ENCODE results near the gene CPAMD8. TPM values are rescaled to one million over a fixed set of nuclear protein-coding genes. Genes with fewer than 3 reads are reported as not detected.

Gene CPAMD8
- total and polyA plus RNA-seq, 2 of the 8 experiments (the other 6 are each of a cell fraction or from before 2014, with no cell fraction given), result 6.1 to 9.2 TPM

- POLR2A ChIA-PET (ENCODE audit: partially characterized antibody), result no interaction called here
- Histone ChIP-seq H3K56ac (replicated peaks; ENCODE audit: insufficient read length, low read depth, low read length) (no peak overlapping the region), H2BK15ac (ENCODE audit: low read length) (no peak overlapping the region), H3K18ac (ENCODE audit: extremely low read depth, low read length) (no peak overlapping the region), H3K27ac (ENCODE audit: low read depth, low read length) (no peak overlapping the region), H4K5ac (ENCODE audit: insufficient read length, low read depth, low read length) (no peak overlapping the region), H3K4me2 (ENCODE audit: insufficient read depth in 1 of 2, low read depth in 2 of 2, low read length in 2 of 2) (no peak overlapping the region), H2AFZ (ENCODE audit: low read length) (no peak overlapping the region), H3K4ac (replicated peaks; ENCODE audit: insufficient read length, low read depth, low read length) (no peak overlapping the region), H4K8ac (ENCODE audit: extremely low read depth, insufficient read depth, low read length) (no peak overlapping the region), H3K4me1 (replicated peaks in 1 of 4; ENCODE audit: control insufficient read depth in 3 of 4, insufficient read depth in 4 of 4, low read length in 3 of 4) (no peaks in the 10 kb centered on the region), H3K9me3 (ENCODE audit: insufficient read depth in 2 of 2, low read depth in 1 of 2, low read length in 1 of 2) (no peaks in the 10 kb centered on the region), H2BK20ac (ENCODE audit: low read length) (no peak overlapping the region), H2BK12ac (ENCODE audit: low read depth, low read length) (no peak overlapping the region), H3K36me3 (ENCODE audit: control insufficient read depth in 2 of 4, insufficient read depth in 4 of 4, low read length in 3 of 4) (no peaks in the 10 kb centered on the region), H4K20me1 (replicated peaks in 1 of 2; ENCODE audit: control insufficient read depth in 1 of 2, insufficient read depth in 2 of 2, low read length in 2 of 2) (peaks cover 0 to 6% of the 10 kb centered on the region in 2 experiments), H3K79me1 (ENCODE audit: low read depth, low read length) (no peaks in the 10 kb centered on the region), H3K23me2 (ENCODE audit: low read depth, low read length) (peaks cover 10% of the 10 kb centered on the region; the same call in 1 of the 2 replicates), H3K14ac (ENCODE audit: insufficient read length) (no peak overlapping the region), H4K91ac (replicated peaks; ENCODE audit: insufficient read length, low read length) (no peak overlapping the region), H2BK5ac (ENCODE audit: low read depth, low read length) (no peak overlapping the region), H3K23ac (ENCODE audit: insufficient read length) (no peak overlapping the region), H3K4me3 (ENCODE audit: extremely low read depth in 1 of 4, insufficient read depth in 2 of 4, low read depth in 3 of 4, low read length in 4 of 4) (no peak overlapping the region), H3K9ac (replicated peaks in 1 of 4; ENCODE audit: extremely low read depth in 1 of 4, low read depth in 3 of 4, low read length in 3 of 4) (no peak overlapping the region), H2AK5ac (ENCODE audit: low read depth, low read length) (no peak overlapping the region), H3K27me3 (replicated peaks in 1 of 4; ENCODE audit: control insufficient read depth in 3 of 4, extremely low read depth in 1 of 4, insufficient read depth in 3 of 4, low read length in 3 of 4) (no peaks in the 10 kb centered on the region), H2BK120ac (replicated peaks; ENCODE audit: low read depth, low read length) (no peak overlapping the region), H3K79me2 (ENCODE audit: control insufficient read depth in 1 of 2, insufficient read depth in 2 of 2, low read length in 2 of 2) (no peaks in the 10 kb centered on the region)
- CTCF ChIA-PET (ENCODE audit: partially characterized antibody), result no interaction called here
- no peak for DNase-seq (ENCODE audit: low read depth in 1 of 2, low spot score in 2 of 2)
- 80% methylated on average over 15 of the region's 15 CpGs; no CpG with 5 or more reads in 1 of the 2 experiments for WGBS, 2 experiments (ENCODE audit: extremely low coverage in 1 of 2, insufficient coverage in 1 of 2, insufficient read length in 1 of 2, insufficient replicate concordance in 2 of 2, low coverage in 1 of 2, low lambda C conversion rate in 2 of 2, missing lambda C conversion rate in 1 of 2)
- FAIRE-seq, result no peak
- TF ChIP-seq ATF2 (IDR thresholded peaks at IDR 0.05; ENCODE audit: low read length) (no peak), PHF8 (conservative IDR thresholded peaks at IDR 0.05; ENCODE audit: low read depth, low read length) (no peak), TCF12 (IDR thresholded peaks at IDR 0.05; ENCODE audit: low read depth, low read length) (no peak), SIRT6 (IDR thresholded peaks at IDR 0.05; ENCODE audit: low read length) (no peak), RFX5 (IDR thresholded peaks at IDR 0.05; ENCODE audit: borderline replicate concordance, low read depth, low read length) (no peak), MAFK (IDR thresholded peaks at IDR 0.05; ENCODE audit: low read depth, low read length) (no peak), POLR2A (IDR thresholded peaks at IDR 0.05; ENCODE audit: control extremely low read depth in 1 of 2, low read depth in 2 of 2, low read length in 2 of 2) (no peak), EP300 (IDR thresholded peaks at IDR 0.05; ENCODE audit: borderline replicate concordance in 1 of 2, low read depth in 2 of 2, low read length in 2 of 2) (no peak), NANOG (IDR thresholded peaks at IDR 0.05; ENCODE audit: insufficient read depth, low read depth, low read length, poor library complexity, severe bottlenecking) (no peak), GTF2F1 (IDR thresholded peaks at IDR 0.05; ENCODE audit: borderline replicate concordance, low read depth, low read length) (no peak), USF2 (IDR thresholded peaks at IDR 0.05; ENCODE audit: low read length) (no peak)
Observed at GRCh38 chr19:16977306-16977705, 49.3 kb downstream of the CPAMD8 start.

All from H1 (cell line).